HepG2 (cell line): ENCODE measurements around the gene DOK5.

Source experiments
- PHF8 ChIP-seq: sonication (generic); formaldehyde crosslinking; IDR thresholded peaks from 2 replicates; pipeline ENCODE4 v1.5.0; 2020; ENCODE audit warnings: missing genetic modification reagents
- SP1 ChIP-seq, 2 experiments: fragments of 450-650 bp in 1 of 2; sonication (generic) in 1 of 2; formaldehyde crosslinking in 1 of 2; IDR thresholded peaks; 2 replicates each; pipeline versions ENCODE4 v1.4.0 to v1.6.1; 2016 to 2020; ENCODE audit warnings: missing genetic modification reagents in 1 of 2
- ZNF207 ChIP-seq: fragments of 450-650 bp; IDR thresholded peaks from 2 replicates; pipeline ENCODE4 v1.6.1; 2016; ENCODE audit warnings: antibody characterized with exemption, borderline replicate concordance

DNA sequence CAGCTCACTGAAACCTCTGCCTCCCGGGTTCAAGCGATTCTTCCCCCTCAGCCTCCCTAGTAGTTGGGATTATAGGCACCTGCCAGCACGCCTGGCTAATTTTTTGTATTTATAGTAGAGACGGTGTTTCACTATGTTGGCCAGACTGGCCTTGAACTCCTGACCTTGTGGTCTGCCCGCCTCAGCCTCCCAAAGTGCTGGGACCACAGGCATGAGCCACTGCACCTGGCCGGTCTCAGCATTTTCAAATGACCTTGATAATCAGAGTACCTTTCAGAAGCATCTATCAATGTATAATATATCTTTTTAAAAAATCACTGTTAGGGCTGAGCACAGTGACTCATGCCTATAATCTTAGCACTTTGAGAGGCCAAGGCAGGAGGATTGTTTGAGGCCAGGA is 143.0 kb downstream of the DOK5 start:
- TF ChIP-seq ZNF207: no peak
- no peak for TF ChIP-seq PHF8 (CRISPR knock-in tag)
- no peak for TF ChIP-seq SP1 (IDR thresholded peaks at IDR 0.05)
- TF ChIP-seq SP1 (CRISPR knock-in tag; IDR thresholded peaks at IDR 0.05): no peak
